ENCODE data around the gene S100A1. TPM values are rescaled to one million over a fixed set of nuclear protein-coding genes. Genes with fewer than 3 reads are reported as not detected.
"Not testable (repeated sequence)": the region's sequence is repeated elsewhere in the genome, so short reads cannot be mapped to it uniquely, and the experiment has no call there.

The S100A1 gene
- polyA plus RNA-seq, 1 of the 3 experiments (the other 2 are of a cell fraction), result 0.18 TPM

DNA sequence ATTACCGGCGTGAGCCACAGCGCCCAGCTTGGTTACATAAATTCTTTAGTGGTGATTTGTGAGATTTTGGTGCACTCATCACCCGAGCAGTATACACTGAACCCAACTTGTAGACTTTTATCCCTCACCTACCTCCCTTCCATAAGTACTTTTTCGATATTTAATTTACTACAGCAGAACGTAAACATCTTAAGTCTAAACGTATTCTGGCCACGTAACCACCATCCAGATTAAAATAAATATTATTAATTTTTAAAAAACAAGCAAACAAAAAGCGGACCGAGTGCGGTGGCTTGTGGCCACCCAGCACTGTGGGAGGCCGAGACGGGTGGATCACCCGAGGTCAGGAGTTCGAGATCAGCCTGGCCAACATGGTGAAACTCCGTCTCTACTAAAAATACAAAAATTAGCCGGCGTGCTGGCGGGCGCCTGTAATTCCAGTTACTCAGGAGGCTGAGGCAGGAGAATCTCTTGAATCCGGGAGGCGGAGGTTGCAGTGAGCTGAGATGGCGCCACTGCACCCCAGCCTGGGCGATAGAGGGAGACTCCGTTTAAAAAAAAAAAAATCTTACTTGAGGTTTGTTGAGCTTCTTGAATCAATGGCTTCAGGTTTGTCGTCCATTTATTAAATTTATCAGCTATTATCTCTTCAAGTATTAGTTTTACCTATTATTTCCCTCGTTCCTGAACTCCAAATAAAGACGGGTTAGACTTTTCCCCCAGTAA is 43.6 kb downstream of the S100A1 start:
- DNase-seq, result peak; percentile 16
- H3K4me1 ChIP-seq (ENCODE audit: control insufficient read depth in 1 of 2, insufficient read depth in 2 of 2, low read depth in 1 of 2, low read length in 1 of 2); H3K27me3 ChIP-seq (ENCODE audit: insufficient read depth); H4K20me1 ChIP-seq (ENCODE audit: insufficient read depth); H3K9me2 ChIP-seq; H3K9me3 ChIP-seq: not testable (repeated sequence)
- Histone ChIP-seq H3K4me3 (ENCODE audit: low read depth in 2 of 2, low read length in 1 of 2) (peak overlapping the region; percentile 49 to 72), H3K4me2 (peak overlapping the region; percentile 72), H2AFZ (ENCODE audit: low read depth) (peak overlapping the region; percentile 99), H3K36me3 (replicated peaks in 1 of 2; ENCODE audit: control insufficient read depth in 1 of 2, insufficient read depth in 2 of 2, low read length in 1 of 2) (peaks cover 17 to 28% of the 10 kb centered on the region in 2 experiments), H3K27ac (ENCODE audit: low read depth in 2 of 2, low read length in 1 of 2) (peak overlapping the region; percentile 64 to 89), H3K9ac (peak overlapping the region; percentile 78), H3K79me2 (ENCODE audit: insufficient read depth) (peaks cover 40% of the 10 kb centered on the region), H3F3A (replicated peaks; ENCODE audit: insufficient read depth) (peaks cover 27% of the 10 kb centered on the region)
- 3% methylated on average over 28 of the region's 28 CpGs for WGBS (ENCODE audit: low lambda C conversion rate)
- TF ChIP-seq, protein P1, sequence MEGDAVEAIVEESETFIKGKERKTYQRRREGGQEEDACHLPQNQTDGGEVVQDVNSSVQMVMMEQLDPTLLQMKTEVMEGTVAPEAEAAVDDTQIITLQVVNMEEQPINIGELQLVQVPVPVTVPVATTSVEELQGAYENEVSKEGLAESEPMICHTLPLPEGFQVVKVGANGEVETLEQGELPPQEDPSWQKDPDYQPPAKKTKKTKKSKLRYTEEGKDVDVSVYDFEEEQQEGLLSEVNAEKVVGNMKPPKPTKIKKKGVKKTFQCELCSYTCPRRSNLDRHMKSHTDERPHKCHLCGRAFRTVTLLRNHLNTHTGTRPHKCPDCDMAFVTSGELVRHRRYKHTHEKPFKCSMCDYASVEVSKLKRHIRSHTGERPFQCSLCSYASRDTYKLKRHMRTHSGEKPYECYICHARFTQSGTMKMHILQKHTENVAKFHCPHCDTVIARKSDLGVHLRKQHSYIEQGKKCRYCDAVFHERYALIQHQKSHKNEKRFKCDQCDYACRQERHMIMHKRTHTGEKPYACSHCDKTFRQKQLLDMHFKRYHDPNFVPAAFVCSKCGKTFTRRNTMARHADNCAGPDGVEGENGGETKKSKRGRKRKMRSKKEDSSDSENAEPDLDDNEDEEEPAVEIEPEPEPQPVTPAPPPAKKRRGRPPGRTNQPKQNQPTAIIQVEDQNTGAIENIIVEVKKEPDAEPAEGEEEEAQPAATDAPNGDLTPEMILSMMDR (IDR thresholded peaks at IDR 0.05), result peak; percentile 39
- peak; percentile 66 for TF ChIP-seq YY1 (IDR thresholded peaks at IDR 0.05; ENCODE audit: low read depth)
- ChIA-PET CTCF (interaction anchor here (0.8 to 2.3 kb wide), 13 partner anchors 9 to 315 kb away, joined by 3 to 8 read pairs (median 4); partner anchors contain the start of genes RAB13 and SLC27A3), POLR2A (interaction anchor here (0.6 to 1.9 kb wide), 5 partner anchors 51 to 318 kb away, joined by 3 to 6 read pairs (median 3); partner anchors contain the start of genes INTS3 and RPS27)

DNA sequence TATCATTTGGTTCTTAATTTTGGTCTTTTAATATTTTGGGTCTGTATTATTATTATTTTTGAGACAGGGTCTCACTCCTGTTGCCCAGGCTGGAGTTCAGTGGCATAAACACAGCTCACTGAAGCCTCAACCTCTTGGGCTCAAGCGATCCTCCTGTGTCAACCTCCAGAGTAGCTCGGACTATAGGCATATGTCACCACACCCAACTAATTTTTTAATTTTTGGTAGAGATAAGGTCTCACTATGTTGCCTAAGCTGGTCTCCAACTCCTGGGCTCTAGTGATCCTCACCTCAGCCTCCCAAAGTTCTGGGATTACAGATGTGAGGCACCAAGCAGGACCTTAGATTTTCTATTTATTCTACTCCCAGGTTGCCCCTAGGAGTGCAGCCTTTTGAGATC is 45.3 kb downstream of the S100A1 start:
- H3K9me3 ChIP-seq, result no peaks in the 10 kb centered on the region
- H3K4me1 ChIP-seq (ENCODE audit: control insufficient read depth in 1 of 2, insufficient read depth in 2 of 2, low read depth in 1 of 2, low read length in 1 of 2), result peaks cover 7 to 12% of the 10 kb centered on the region in 2 experiments; a peak in 2 of 4 replicates
- H3K79me2 ChIP-seq (ENCODE audit: insufficient read depth), result peaks cover 23% of the 10 kb centered on the region
- H3K4me3 ChIP-seq (ENCODE audit: low read depth in 2 of 2, low read length in 1 of 2), result no peak overlapping the region
- CTCF ChIA-PET, result interaction anchor here (1.6 kb wide), 1 partner anchor 75 kb away, joined by 4 read pairs; no protein-coding TSS in a partner anchor
- no peak overlapping the region for H3K4me2 ChIP-seq
- H3K27ac ChIP-seq (ENCODE audit: low read depth in 2 of 2, low read length in 1 of 2), result no peak overlapping the region
- POLR2A ChIA-PET, result no interaction called here
- peaks cover 26% of the 10 kb centered on the region for H3F3A ChIP-seq (replicated peaks; ENCODE audit: insufficient read depth)
- no peak overlapping the region for H3K9ac ChIP-seq
- no peaks in the 10 kb centered on the region for H3K9me2 ChIP-seq
- H3K27me3 ChIP-seq (ENCODE audit: insufficient read depth), result peaks cover 8% of the 10 kb centered on the region
- no peaks in the 10 kb centered on the region for H4K20me1 ChIP-seq (ENCODE audit: insufficient read depth)
- peaks cover 1 to 12% of the 10 kb centered on the region in 2 experiments for H3K36me3 ChIP-seq (replicated peaks in 1 of 2; ENCODE audit: control insufficient read depth in 1 of 2, insufficient read depth in 2 of 2, low read length in 1 of 2)
- TF ChIP-seq RCOR1 (IDR thresholded peaks at IDR 0.05; ENCODE audit: low read length) (no peak), MXI1 (IDR thresholded peaks at IDR 0.05; ENCODE audit: low read depth, low read length) (no peak), FOXJ3 (CRISPR knock-in tag; IDR thresholded peaks at IDR 0.05) (no peak), SMC3 (IDR thresholded peaks at IDR 0.05; ENCODE audit: low read depth, low read length) (no peak), ELF1 (IDR thresholded peaks at IDR 0.05) (no peak), RXRA (IDR thresholded peaks at IDR 0.05; ENCODE audit: borderline replicate concordance, low read depth) (no peak), CHD2 (IDR thresholded peaks at IDR 0.05; ENCODE audit: low read length, partially characterized antibody) (no peak), RFX5 (IDR thresholded peaks at IDR 0.05; ENCODE audit: low read length) (no peak), YY1 (IDR thresholded peaks at IDR 0.05; ENCODE audit: low read depth) (no peak), SIN3A (IDR thresholded peaks at IDR 0.05; ENCODE audit: borderline replicate concordance, low read depth, low read length) (no peak), TEAD4 (IDR thresholded peaks at IDR 0.05; ENCODE audit: borderline replicate concordance, insufficient read depth) (no peak), TCF12 (IDR thresholded peaks at IDR 0.05) (no peak), POLR2AphosphoS5 (IDR thresholded peaks at IDR 0.05; ENCODE audit: low read depth, low read length) (no peak), MEF2A (IDR thresholded peaks at IDR 0.05; ENCODE audit: borderline replicate concordance, low read depth) (no peak), EZH2phosphoT487 (IDR thresholded peaks at IDR 0.05; ENCODE audit: borderline replicate concordance, low read depth) (no peak)
- TF ChIP-seq, protein P2, sequence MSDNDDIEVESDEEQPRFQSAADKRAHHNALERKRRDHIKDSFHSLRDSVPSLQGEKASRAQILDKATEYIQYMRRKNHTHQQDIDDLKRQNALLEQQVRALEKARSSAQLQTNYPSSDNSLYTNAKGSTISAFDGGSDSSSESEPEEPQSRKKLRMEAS (IDR thresholded peaks at IDR 0.05; ENCODE audit: low read depth), result no peak
- TF ChIP-seq, protein P3, sequence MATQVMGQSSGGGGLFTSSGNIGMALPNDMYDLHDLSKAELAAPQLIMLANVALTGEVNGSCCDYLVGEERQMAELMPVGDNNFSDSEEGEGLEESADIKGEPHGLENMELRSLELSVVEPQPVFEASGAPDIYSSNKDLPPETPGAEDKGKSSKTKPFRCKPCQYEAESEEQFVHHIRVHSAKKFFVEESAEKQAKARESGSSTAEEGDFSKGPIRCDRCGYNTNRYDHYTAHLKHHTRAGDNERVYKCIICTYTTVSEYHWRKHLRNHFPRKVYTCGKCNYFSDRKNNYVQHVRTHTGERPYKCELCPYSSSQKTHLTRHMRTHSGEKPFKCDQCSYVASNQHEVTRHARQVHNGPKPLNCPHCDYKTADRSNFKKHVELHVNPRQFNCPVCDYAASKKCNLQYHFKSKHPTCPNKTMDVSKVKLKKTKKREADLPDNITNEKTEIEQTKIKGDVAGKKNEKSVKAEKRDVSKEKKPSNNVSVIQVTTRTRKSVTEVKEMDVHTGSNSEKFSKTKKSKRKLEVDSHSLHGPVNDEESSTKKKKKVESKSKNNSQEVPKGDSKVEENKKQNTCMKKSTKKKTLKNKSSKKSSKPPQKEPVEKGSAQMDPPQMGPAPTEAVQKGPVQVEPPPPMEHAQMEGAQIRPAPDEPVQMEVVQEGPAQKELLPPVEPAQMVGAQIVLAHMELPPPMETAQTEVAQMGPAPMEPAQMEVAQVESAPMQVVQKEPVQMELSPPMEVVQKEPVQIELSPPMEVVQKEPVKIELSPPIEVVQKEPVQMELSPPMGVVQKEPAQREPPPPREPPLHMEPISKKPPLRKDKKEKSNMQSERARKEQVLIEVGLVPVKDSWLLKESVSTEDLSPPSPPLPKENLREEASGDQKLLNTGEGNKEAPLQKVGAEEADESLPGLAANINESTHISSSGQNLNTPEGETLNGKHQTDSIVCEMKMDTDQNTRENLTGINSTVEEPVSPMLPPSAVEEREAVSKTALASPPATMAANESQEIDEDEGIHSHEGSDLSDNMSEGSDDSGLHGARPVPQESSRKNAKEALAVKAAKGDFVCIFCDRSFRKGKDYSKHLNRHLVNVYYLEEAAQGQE (IDR thresholded peaks at IDR 0.05; ENCODE audit: low read depth, low read length), result no peak
- TF ChIP-seq, protein P4, sequence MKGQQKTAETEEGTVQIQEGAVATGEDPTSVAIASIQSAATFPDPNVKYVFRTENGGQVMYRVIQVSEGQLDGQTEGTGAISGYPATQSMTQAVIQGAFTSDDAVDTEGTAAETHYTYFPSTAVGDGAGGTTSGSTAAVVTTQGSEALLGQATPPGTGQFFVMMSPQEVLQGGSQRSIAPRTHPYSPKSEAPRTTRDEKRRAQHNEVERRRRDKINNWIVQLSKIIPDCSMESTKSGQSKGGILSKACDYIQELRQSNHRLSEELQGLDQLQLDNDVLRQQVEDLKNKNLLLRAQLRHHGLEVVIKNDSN (IDR thresholded peaks at IDR 0.05; ENCODE audit: borderline replicate concordance, low read depth), result no peak
- 98% methylated on average over 2 of the region's 2 CpGs for WGBS (ENCODE audit: low lambda C conversion rate)
- no peak overlapping the region for H2AFZ ChIP-seq (ENCODE audit: low read depth)
- DNase-seq, result no peak
